Muscle of leg (tissue), 11 donors: ENCODE results near the gene PHYKPL. TPM values are rescaled to one million over a fixed set of nuclear protein-coding genes. Genes with fewer than 3 reads are reported as not detected.

Source experiments
- DNase-seq: peaks from one replicate; pipeline ENCODE4 v3.0.0; 2013
- H3K27ac ChIP-seq: one replicate; pipeline ENCODE4 v1.5.1; 2013; ENCODE audit warnings: mild to moderate bottlenecking, low read length, control low read depth
- H3K27me3 ChIP-seq: one replicate; pipeline ENCODE4 v1.6.1; 2013; ENCODE audit warnings: low read length; ENCODE audit not compliant: control insufficient read depth, insufficient read depth
- H3K36me3 ChIP-seq: one replicate; pipeline ENCODE4 v1.6.1; 2013; ENCODE audit warnings: low read length; ENCODE audit not compliant: control insufficient read depth, insufficient read depth
- H3K4me1 ChIP-seq: one replicate; pipeline ENCODE4 v1.6.1; 2013; ENCODE audit warnings: low read length; ENCODE audit not compliant: control insufficient read depth, insufficient read depth
- H3K4me3 ChIP-seq: one replicate; pipeline ENCODE4 v1.5.1; 2013; ENCODE audit warnings: low read length, control low read depth
- H3K9me3 ChIP-seq: replicated peaks from 2 replicates; pipeline ENCODE4 v1.6.1; 2013; ENCODE audit warnings: low read depth, low read length; ENCODE audit not compliant: control insufficient read depth
- WGBS: methylation state at CpG from one replicate; pipeline ENCODE4 v1.1.5; 2013; ENCODE audit warnings: missing lambda C conversion rate; ENCODE audit not compliant: insufficient coverage; 5-methylcytosine and 5-hydroxymethylcytosine counted together
- polyA plus RNA-seq, 8 donors: library from polyadenylated mRNA; unstranded; fragments of 120-200 nt; gene quantifications; one replicate each; pipeline versions ENCODE4 v1.2.1 to v1.2.3, GENCODE V29; 2013; ENCODE audit warnings: inconsistent platforms in 1 of 8, low replicate concordance in 1 of 8; ENCODE audit not compliant: insufficient read length in 8 of 8, insufficient read depth in 1 of 8
- total RNA-seq: library from RNA; stranded (reverse); fragments of 120-200 nt; gene quantifications from one replicate; pipeline ENCODE4 v1.2.4, GENCODE V29; 2013

Gene PHYKPL
- total and polyA plus RNA-seq, 9 donors = 36.0 to 81.7 (median 45.3) TPM

DNA sequence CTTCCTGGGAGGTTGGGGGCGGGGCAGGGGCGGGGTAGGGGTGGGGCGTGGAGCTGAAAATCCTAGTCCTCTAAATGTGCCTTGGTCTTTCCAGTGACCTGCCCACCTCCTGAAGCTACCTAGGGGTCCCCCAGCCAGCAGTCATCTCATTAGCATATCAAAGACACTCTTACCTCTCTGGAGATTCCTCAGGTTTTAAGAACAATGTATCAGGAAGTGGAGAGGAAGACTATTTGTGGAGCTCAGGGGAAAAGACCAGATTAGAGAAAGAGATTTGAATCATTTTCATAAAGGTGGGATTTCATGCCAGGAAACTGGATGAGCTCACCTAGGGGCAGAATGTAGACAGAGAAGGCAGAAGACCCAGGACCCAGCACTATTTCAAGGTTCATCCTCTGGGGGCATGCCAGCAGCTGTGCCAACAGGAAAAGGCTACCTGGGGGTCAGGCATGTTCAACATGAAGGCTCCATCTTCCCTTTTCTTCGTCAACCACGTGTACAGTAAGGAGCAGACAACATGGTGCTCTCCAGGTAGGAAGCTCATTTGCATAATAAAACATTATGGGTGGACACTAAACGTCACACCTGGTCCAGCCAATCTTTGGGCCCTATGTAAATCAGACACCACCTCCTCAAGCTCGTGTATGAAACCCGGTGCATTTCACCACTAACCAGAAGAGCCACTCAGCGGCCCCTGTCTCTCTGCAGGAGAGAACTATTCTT, 52.3 kb downstream of the PHYKPL start:
- H3K36me3 ChIP-seq = no peaks in the 10 kb centered on the region
- peaks cover 2% of the 10 kb centered on the region for H3K27me3 ChIP-seq
- H3K4me1 ChIP-seq = no peaks in the 10 kb centered on the region
- no peak overlapping the region for H3K4me3 ChIP-seq
- H3K27ac ChIP-seq = no peak overlapping the region
- H3K9me3 ChIP-seq = no peaks in the 10 kb centered on the region
- 25% methylated on average over 1 of the region's 9 CpGs for WGBS
- no peak for DNase-seq

DNA sequence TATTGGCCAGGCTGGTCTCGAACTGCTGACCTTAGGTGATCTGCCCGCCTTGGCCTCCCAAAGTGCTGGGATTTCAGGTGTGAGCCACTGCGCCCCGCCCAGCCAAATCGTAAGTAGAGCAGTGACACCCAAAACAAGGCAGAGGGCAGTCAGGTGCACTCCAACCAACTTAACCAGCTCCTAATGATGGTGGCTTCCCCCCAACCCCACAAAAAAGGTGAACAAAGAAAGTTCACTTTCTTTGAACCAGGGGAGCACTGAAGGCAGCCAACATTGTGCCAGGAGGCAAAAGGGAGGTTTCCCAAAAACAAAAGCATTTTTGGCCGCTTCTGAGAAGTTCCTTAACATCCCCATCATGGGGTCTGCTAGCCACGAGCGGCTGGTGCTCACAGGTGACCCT, 55.0 kb downstream of the PHYKPL start:
- 82% methylated on average over 5 of the region's 8 CpGs for WGBS
- Histone ChIP-seq H3K4me3 (no peak overlapping the region), H3K9me3 (no peaks in the 10 kb centered on the region), H3K27ac (no peak overlapping the region), H3K36me3 (no peaks in the 10 kb centered on the region), H3K4me1 (no peaks in the 10 kb centered on the region), H3K27me3 (peaks cover 1% of the 10 kb centered on the region)
- no peak for DNase-seq

DNA sequence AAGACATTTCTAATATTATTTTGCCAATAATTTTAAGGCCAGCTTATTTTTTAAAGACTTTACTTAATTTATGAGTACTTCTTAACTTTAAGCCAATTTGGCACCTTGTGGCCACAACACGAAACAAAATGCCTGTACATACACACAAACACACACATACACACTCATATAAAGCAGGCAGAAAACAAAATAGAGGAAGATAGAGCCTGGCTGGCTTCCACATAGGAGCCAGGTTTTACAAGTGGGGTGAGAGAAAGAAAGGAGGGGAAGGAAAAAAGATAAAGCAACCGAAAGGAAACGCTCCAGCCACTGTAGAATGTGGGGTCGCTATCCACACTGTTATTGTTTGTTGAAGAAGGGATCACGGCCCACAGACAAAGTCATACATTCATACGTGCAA, 55.8 kb downstream of the PHYKPL start:
- no peaks in the 10 kb centered on the region for H3K27me3 ChIP-seq
- no peaks in the 10 kb centered on the region for H3K4me1 ChIP-seq
- no peak for DNase-seq
- no peak overlapping the region for H3K27ac ChIP-seq
- H3K36me3 ChIP-seq = no peaks in the 10 kb centered on the region
- H3K4me3 ChIP-seq = no peak overlapping the region
- 77% methylated on average over 4 of the region's 6 CpGs for WGBS
- H3K9me3 ChIP-seq = no peaks in the 10 kb centered on the region

DNA sequence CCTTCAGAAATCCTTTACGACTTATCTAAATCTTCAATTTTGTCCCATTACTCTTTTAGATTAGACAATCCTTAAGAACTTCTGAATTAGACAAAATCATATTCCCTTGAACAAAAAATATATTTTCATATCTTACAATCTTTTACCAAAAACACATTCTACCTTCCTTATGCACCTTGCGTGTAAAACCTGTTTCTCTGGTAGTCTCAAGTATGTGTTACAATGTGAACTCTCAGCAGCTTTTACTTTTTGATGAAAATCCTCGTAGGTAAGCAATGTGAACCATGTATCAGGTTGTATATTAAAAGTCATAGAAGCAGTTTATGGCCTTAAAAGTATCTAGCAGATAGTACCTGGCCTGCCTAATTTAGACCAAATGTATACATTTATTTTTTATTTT, 58.1 kb downstream of the PHYKPL start:
- Histone ChIP-seq H3K27ac (no peak overlapping the region), H3K9me3 (no peaks in the 10 kb centered on the region), H3K36me3 (no peaks in the 10 kb centered on the region), H3K27me3 (no peaks in the 10 kb centered on the region), H3K4me1 (no peaks in the 10 kb centered on the region), H3K4me3 (no peak overlapping the region)
- WGBS = 100% methylated on average over 1 of the region's 3 CpGs
- no peak for DNase-seq

DNA sequence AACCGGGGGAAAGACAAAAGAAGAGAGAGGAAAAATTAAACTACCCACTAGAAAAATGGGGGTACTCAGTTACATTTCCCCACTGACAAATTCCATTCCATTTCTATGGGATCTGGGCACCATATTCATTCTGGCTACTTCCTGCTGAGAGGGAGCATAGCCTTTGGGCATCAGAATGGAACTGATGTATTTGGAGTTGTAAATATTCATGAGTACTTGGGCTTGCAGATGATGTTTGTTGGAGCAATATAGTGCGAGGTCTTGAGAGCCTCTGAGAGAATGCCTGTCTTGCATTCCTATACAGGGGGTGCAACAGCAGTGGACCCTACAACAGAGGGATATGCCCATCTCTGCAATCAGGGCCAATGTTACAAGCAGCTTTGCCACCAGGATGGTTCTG, 62.1 kb downstream of the PHYKPL start:
- H3K27me3 ChIP-seq = peaks cover 9% of the 10 kb centered on the region
- no peaks in the 10 kb centered on the region for H3K36me3 ChIP-seq
- no CpG with 5 or more reads among the region's 2 CpGs for WGBS
- no peak for DNase-seq
- no peak overlapping the region for H3K27ac ChIP-seq
- H3K9me3 ChIP-seq = no peaks in the 10 kb centered on the region
- H3K4me1 ChIP-seq = no peaks in the 10 kb centered on the region
- no peak overlapping the region for H3K4me3 ChIP-seq

DNA sequence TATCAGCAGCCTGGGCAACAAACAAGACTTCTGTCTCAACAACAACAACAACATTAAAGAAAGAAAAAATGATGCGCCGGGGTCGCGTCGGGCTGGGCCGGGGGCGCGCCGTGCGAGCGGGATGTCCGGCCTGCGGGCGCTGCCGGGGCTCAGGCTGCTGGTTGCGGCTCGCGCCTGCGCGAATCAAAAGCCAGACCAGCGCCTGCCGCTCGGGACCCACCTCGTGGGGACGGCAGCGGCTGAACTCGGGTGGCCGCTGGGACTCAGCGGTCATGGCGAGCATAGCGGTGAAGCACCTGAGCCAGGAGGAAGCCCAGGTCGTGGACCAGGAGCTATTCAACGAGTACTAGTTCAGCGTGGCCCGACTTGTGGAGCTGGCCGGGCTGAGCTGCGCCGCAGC, 67.0 kb downstream of the PHYKPL start:
- Histone ChIP-seq H3K36me3 (no peaks in the 10 kb centered on the region), H3K27ac (no peak overlapping the region), H3K4me3 (no peak overlapping the region), H3K27me3 (peaks cover 32% of the 10 kb centered on the region), H3K9me3 (no peaks in the 10 kb centered on the region), H3K4me1 (peaks cover 7% of the 10 kb centered on the region)
- WGBS = 32% methylated on average over 37 of the region's 38 CpGs
- DNase-seq = no peak

DNA sequence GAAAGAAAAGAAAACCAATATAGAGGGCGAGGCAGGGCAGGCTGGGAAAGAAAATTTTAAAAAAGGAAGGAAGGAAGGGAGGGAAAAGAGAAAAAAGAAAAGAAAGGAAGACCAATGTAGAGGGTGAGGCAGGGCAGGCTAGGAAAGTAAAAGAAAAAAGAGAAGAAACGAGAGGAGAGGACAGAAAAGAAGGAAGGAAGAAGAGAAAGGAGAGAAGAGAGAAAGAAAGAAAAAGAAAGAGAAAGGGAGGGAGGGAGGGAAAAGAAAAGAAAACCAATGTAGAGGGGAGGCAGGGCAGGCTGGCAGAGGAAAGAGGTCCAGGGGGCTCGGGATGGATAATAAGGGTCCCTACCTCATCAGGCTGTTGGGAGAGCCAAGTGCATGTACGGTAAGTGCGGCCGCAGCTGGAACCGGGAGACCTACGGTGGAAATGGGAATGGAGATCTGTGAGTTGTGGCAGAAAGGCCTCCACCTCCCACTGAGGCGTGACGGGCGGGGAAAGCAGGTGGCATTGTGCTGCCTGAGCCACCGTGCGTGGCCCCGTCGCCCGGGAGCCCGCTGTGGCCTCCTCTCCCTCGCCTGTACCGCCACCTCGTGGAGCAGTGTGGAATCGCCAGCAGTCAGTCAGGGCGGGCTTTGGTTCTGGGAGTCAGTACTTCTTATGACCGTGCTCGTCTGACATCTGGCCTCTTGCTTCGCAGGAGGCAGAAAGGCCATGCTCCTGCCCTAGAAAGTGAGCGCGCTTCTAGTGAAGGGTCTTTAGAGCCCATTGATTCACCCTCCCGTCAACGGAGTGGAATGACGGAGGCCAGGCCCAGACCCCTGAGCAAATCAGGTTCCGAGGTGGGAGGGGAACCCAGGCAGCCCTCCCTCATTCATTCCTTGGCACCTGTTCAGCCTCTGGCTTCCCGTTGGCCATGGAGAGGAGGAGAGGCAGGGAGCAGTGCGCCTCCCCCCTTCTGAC, 68.5 kb downstream of the PHYKPL start:
- Histone ChIP-seq H3K27me3 (peaks cover 32% of the 10 kb centered on the region), H3K4me3 (no peak overlapping the region)

DNA sequence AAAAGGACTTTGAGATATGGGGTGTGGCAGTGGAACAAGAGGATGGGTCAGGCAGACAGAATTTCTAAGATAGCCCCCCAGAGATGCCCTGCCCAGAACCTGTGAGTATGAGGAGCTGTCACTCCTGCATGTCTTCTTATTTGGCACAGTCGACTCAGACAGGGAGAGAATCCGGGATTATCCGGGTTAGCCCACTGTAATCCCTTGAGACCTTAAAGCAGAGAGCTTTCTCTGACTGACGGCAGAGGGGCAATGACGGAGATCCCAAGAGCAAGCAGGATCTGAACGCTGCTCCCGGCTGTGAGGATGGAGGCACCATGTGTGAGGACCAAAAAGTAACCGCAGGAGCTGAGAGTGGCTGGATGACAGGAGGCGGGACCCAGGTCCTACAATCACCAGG, 70.1 kb downstream of the PHYKPL start:
- no peak overlapping the region for H3K4me3 ChIP-seq
- H3K27ac ChIP-seq = no peak overlapping the region
- H3K36me3 ChIP-seq = no peaks in the 10 kb centered on the region
- WGBS = 76% methylated on average over 9 of the region's 9 CpGs
- H3K27me3 ChIP-seq = peaks cover 32% of the 10 kb centered on the region
- no peaks in the 10 kb centered on the region for H3K9me3 ChIP-seq
- peaks cover 7% of the 10 kb centered on the region for H3K4me1 ChIP-seq
- no peak for DNase-seq

More for the DNA sequence above, 68.5 kb downstream of the PHYKPL start:
- Histone ChIP-seq H3K27ac (no peak overlapping the region), H3K36me3 (no peaks in the 10 kb centered on the region), H3K9me3 (no peaks in the 10 kb centered on the region), H3K4me1 (peaks cover 7% of the 10 kb centered on the region)
- WGBS = 7% methylated on average over 31 of the region's 33 CpGs
- peak; percentile 80 for DNase-seq

DNA sequence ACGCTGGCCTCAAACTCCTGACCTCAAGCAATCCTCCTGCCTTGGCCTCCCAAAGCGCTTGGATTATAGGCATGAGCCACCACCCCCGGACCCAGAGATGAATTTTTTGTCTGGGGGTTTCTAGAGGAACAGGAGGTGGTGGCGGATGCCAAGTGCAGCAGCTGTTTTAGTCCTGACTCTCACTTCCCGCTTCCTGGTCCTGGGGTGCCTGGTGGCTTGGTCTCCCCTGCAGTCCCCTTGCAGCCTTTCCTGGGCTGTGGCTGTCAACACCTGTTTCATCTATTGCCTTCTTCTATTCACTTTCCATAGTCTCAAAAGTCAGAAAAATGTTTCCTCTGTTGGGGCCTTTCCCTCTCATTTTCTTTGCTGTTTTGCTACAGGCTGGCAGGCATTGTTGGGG, 72.4 kb downstream of the PHYKPL start:
- Histone ChIP-seq H3K4me1 (peaks cover 7% of the 10 kb centered on the region), H3K9me3 (no peaks in the 10 kb centered on the region), H3K36me3 (no peaks in the 10 kb centered on the region), H3K4me3 (no peak overlapping the region), H3K27me3 (peaks cover 20% of the 10 kb centered on the region), H3K27ac (no peak overlapping the region)
- DNase-seq = no peak
- WGBS = 56% methylated on average over 3 of the region's 5 CpGs
